Choroid plexus epithelial cell (primary cell): ENCODE results near the gene CELSR3.
A peak's percentile ranks its signal among the peaks of the same experiment; 100 is the strongest.

Experiments
- DNase-seq: peaks from one replicate; pipeline ENCODE4 v3.0.0-alpha.2; 2010; ENCODE audit warnings: low read depth
- H3K4me3 ChIP-seq: 2 replicates; pipeline ENCODE4 v1.5.1; 2011; ENCODE audit warnings: low read depth, mild to moderate bottlenecking, control low read depth, low read length, moderate library complexity
- CTCF ChIP-seq: conservative IDR thresholded peaks from 2 replicates; pipeline ENCODE4 v1.5.1; 2011; ENCODE audit warnings: low read depth, mild to moderate bottlenecking, control low read depth, inconsistent platforms, low read length, moderate library complexity

CELSR3 gene

GRCh38 chr3:48661501-48662144, 1.1 kb downstream of the CELSR3 start:
- DNase-seq: peak; percentile 67
- H3K4me3 ChIP-seq: peak overlapping the region; percentile 55
- TF ChIP-seq CTCF: no peak

GRCh38 chr3:48660800-48661400, 1.8 kb downstream of the CELSR3 start:
- no peak for DNase-seq
- H3K4me3 ChIP-seq: no peak overlapping the region
- TF ChIP-seq CTCF: no peak

GRCh38 chr3:48656841-48657281, 5.8 kb downstream of the CELSR3 start:
- DNase-seq: no peak
- no peak for TF ChIP-seq CTCF
- H3K4me3 ChIP-seq: no peak overlapping the region

GRCh38 chr3:48656061-48656840, 6.4 kb downstream of the CELSR3 start:
- peak; percentile 60 for DNase-seq
- H3K4me3 ChIP-seq: peak overlapping the region; percentile 49
- TF ChIP-seq CTCF: peak; percentile 41

DNA sequence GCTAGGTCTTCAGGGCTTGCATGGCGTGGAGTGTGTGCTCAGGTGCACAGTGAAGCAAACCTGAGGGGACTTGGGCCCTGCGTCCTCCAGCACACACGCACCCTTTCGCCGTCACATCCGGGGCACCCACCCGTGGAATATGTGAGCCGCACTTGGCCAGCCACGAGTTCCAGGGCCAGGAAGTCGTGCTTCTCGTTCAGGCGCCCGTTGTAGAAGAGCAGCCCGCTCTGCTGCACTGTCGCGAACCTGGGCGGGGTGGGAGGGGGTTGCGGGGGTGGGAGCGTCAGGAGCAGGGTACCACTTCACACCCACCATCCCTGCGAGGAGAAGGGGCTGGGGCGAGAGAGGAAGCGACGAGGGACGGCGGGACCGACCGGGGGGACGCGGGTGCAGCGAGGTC, 7.1 kb downstream of the CELSR3 start:
- DNase-seq: no peak
- TF ChIP-seq CTCF: no peak
- H3K4me3 ChIP-seq: peak overlapping the region; percentile 49

GRCh38 chr3:48655063-48655462, 7.6 kb downstream of the CELSR3 start:
- no peak for TF ChIP-seq CTCF
- H3K4me3 ChIP-seq: no peak overlapping the region
- no peak for DNase-seq
